ENCODE results near the gene CHAT.

The CHAT gene

GRCh38 chr10:49688920-49689319 lies 75.1 kb downstream of the CHAT start:
- no peak for DNase-seq (ENCODE audit: low spot score)

GRCh38 chr10:49689882-49690510 lies 76.2 kb downstream of the CHAT start:
- DNase-seq (ENCODE audit: low spot score), result peak; percentile 51

- no peak for DNase-seq (ENCODE audit: low spot score)
Measured at GRCh38 chr10:49690698-49691356, 77.0 kb downstream of the CHAT start.

- DNase-seq (ENCODE audit: low spot score), result no peak
Measured at GRCh38 chr10:49691588-49691987, 77.8 kb downstream of the CHAT start.

GRCh38 chr10:49694466-49694865 lies 80.6 kb downstream of the CHAT start:
- no peak for DNase-seq (ENCODE audit: low spot score)

GRCh38 chr10:49696311-49696710 lies 82.5 kb downstream of the CHAT start:
- DNase-seq (ENCODE audit: low spot score), result no peak

- DNase-seq (ENCODE audit: low spot score), result no peak
Measured at GRCh38 chr10:49698679-49699078, 84.8 kb downstream of the CHAT start.

GRCh38 chr10:49700211-49700610 lies 86.4 kb downstream of the CHAT start:
- no peak for DNase-seq (ENCODE audit: low spot score)

GRCh38 chr10:49700997-49701396 lies 87.2 kb downstream of the CHAT start:
- peak; percentile 64 for DNase-seq (ENCODE audit: low spot score)

- no peak for DNase-seq (ENCODE audit: low spot score)
Measured at GRCh38 chr10:49707585-49707984, 93.7 kb downstream of the CHAT start.

- no peak for DNase-seq (ENCODE audit: low spot score)
Measured at GRCh38 chr10:49709934-49710333, 96.1 kb downstream of the CHAT start.

- DNase-seq (ENCODE audit: low spot score), result no peak
Measured at GRCh38 chr10:49710966-49711365, 97.1 kb downstream of the CHAT start.

GRCh38 chr10:49711481-49711880 lies 97.6 kb downstream of the CHAT start:
- DNase-seq (ENCODE audit: low spot score), result no peak

GRCh38 chr10:49713266-49713665 lies 99.4 kb downstream of the CHAT start:
- no peak for DNase-seq (ENCODE audit: low spot score)
